IMR-90 (cell line): ENCODE results near the gene BPIFB1. TPM values are rescaled to one million over a fixed set of nuclear protein-coding genes. Genes with fewer than 3 reads are reported as not detected.

Experiments
- ATAC-seq: fragments of 200-7000 bp; cut with Tn5 transposase; 2 replicates; pipeline ENCODE4 v1.9.1; 2020; ENCODE audit warnings: low read depth, mild to moderate bottlenecking, moderate library complexity
- BruUV-seq: library from RNA; stranded (reverse); fragments of 400-500 nt; replicated peaks from 2 replicates; lab custom pipeline; 2021; lab: Mats Ljungman, UMichigan
- CTCF ChIA-PET: fragments of 300-600 bp; formaldehyde crosslinking; extraction: SDS; loops from one replicate; lab custom pipeline; 2021; ENCODE audit warnings: antibody characterized with exemption; lab: Yijun Ruan, JAX
- POLR2A ChIA-PET: fragments of 300-600 bp; sonication (Branson Sonifier 250); formaldehyde crosslinking; loops from one replicate; lab custom pipeline; 2022; ENCODE audit warnings: antibody characterized with exemption; ENCODE audit not compliant: unreplicated experiment; lab: Charles Lee
- DNase-seq: peaks from one replicate; pipeline ENCODE4 v3.0.0; 2013
- H2AFZ ChIP-seq: replicated peaks from 2 replicates; pipeline ENCODE3; 2013; ENCODE audit warnings: low read length, mild to moderate bottlenecking; ENCODE audit not compliant: poor library complexity
- H2AK5ac ChIP-seq: 2 replicates; pipeline ENCODE4 v1.6.1; 2013; ENCODE audit warnings: low read depth, low read length, inconsistent platforms
- H2AK9ac ChIP-seq: replicated peaks from 2 replicates; pipeline ENCODE3; 2013; ENCODE audit warnings: mild to moderate bottlenecking, low read depth, low read length, moderate library complexity; ENCODE audit not compliant: poor library complexity
- H2BK120ac ChIP-seq: 2 replicates; pipeline ENCODE4 v1.6.1; 2013; ENCODE audit warnings: low read depth, low read length, inconsistent platforms
- H2BK15ac ChIP-seq: 3 replicates; pipeline ENCODE4 v1.6.1; 2013; ENCODE audit warnings: low read depth, low read length, inconsistent platforms
- H2BK20ac ChIP-seq: 2 replicates; pipeline ENCODE4 v1.6.1; 2013; ENCODE audit warnings: low read depth, mild to moderate bottlenecking, inconsistent platforms, low read length, moderate library complexity
- H2BK5ac ChIP-seq: 2 replicates; pipeline ENCODE4 v1.6.1; 2013; ENCODE audit warnings: mild to moderate bottlenecking, low read depth, low read length, inconsistent platforms; ENCODE audit not compliant: poor library complexity, severe bottlenecking
- H3K14ac ChIP-seq: replicated peaks from 2 replicates; pipeline ENCODE4 v1.6.1; 2013; ENCODE audit warnings: low read depth, low read length, inconsistent platforms
- H3K18ac ChIP-seq: 2 replicates; pipeline ENCODE4 v1.6.1; 2013; ENCODE audit warnings: low read depth, low read length, control low read depth
- H3K23ac ChIP-seq: 2 replicates; pipeline ENCODE4 v1.6.1; 2013; ENCODE audit warnings: low read depth, low read length, inconsistent platforms
- H3K27ac ChIP-seq: 2 replicates; pipeline ENCODE4 v1.5.1; 2013; ENCODE audit warnings: mild to moderate bottlenecking, control low read depth, low read length; ENCODE audit not compliant: insufficient read depth
- H3K27me3 ChIP-seq: 2 replicates; pipeline ENCODE4 v1.6.1; 2013; ENCODE audit warnings: low read length; ENCODE audit not compliant: control insufficient read depth, insufficient read depth
- H3K36me3 ChIP-seq: 2 replicates; pipeline ENCODE4 v1.6.1; 2013; ENCODE audit warnings: low read length, mixed read lengths; ENCODE audit not compliant: control insufficient read depth, insufficient read depth
- H3K4ac ChIP-seq: 2 replicates; pipeline ENCODE4 v1.6.1; 2013; ENCODE audit warnings: low read depth, low read length, inconsistent platforms
- H3K4me1 ChIP-seq: 2 replicates; pipeline ENCODE4 v1.6.1; 2013; ENCODE audit warnings: low read length, mixed read lengths; ENCODE audit not compliant: control insufficient read depth, insufficient read depth
- H3K4me2 ChIP-seq: 2 replicates; pipeline ENCODE4 v1.6.1; 2013; ENCODE audit warnings: low read depth, mild to moderate bottlenecking, control low read depth, low read length, moderate library complexity
- H3K4me3 ChIP-seq: 2 replicates; pipeline ENCODE4 v1.5.1; 2013; ENCODE audit warnings: low read depth, mild to moderate bottlenecking, control low read depth, low read length, moderate library complexity; ENCODE audit not compliant: insufficient read depth
- H3K56ac ChIP-seq: 2 replicates; pipeline ENCODE4 v1.6.1; 2013; ENCODE audit warnings: low read length, inconsistent platforms; ENCODE audit not compliant: insufficient read depth; ENCODE audit errors: extremely low read depth
- H3K79me1 ChIP-seq, 2 experiments: 2 replicates each; pipeline ENCODE4 v1.6.1; 2013; ENCODE audit warnings: low read length in 2 of 2, inconsistent platforms in 1 of 2, low read depth in 1 of 2
- H3K9ac ChIP-seq: 2 replicates; pipeline ENCODE4 v1.6.1; 2013; ENCODE audit warnings: low read depth, low read length, control low read depth
- H3K9me1 ChIP-seq: 2 replicates; pipeline ENCODE4 v1.6.1; 2013; ENCODE audit warnings: low read length, inconsistent platforms; ENCODE audit not compliant: insufficient read depth
- H3K9me3 ChIP-seq: 2 replicates; pipeline ENCODE4 v1.6.1; 2013; ENCODE audit warnings: low read length; ENCODE audit not compliant: control insufficient read depth, insufficient read depth
- H4K20me1 ChIP-seq: 2 replicates; pipeline ENCODE4 v1.6.1; 2013; ENCODE audit warnings: low read length, inconsistent platforms; ENCODE audit not compliant: insufficient read depth
- H4K5ac ChIP-seq: 2 replicates; pipeline ENCODE4 v1.6.1; 2013; ENCODE audit warnings: mild to moderate bottlenecking, low read depth, low read length, control low read depth
- H4K8ac ChIP-seq, 2 experiments: 2 replicates each; pipeline ENCODE4 v1.6.1; 2013; ENCODE audit warnings: low read depth in 2 of 2, low read length in 2 of 2, control low read depth in 1 of 2, inconsistent platforms in 1 of 2
- H4K91ac ChIP-seq: 2 replicates; pipeline ENCODE4 v1.6.1; 2013; ENCODE audit warnings: low read depth, low read length, inconsistent platforms; ENCODE audit not compliant: insufficient read depth
- CEBPB ChIP-seq: IDR thresholded peaks from 2 replicates; pipeline ENCODE4 v1.6.1; 2012; ENCODE audit warnings: low read depth, low read length, improper control_type of control experiment
- NFE2L2 ChIP-seq: fragments of 150-350 bp; IDR thresholded peaks from 2 replicates; pipeline ENCODE4 v1.6.1; 2016; ENCODE audit warnings: low read depth, mild to moderate bottlenecking, low read length
- POLR2A ChIP-seq: IDR thresholded peaks from 2 replicates; pipeline ENCODE4 v1.6.1; 2012; ENCODE audit warnings: mild to moderate bottlenecking, low read depth, low read length
- RAD21 ChIP-seq: IDR thresholded peaks from 2 replicates; pipeline ENCODE4 v1.6.1; 2012; ENCODE audit warnings: low read length, improper control_type of control experiment
- USF2 ChIP-seq: fragments of 150-350 bp; IDR thresholded peaks from 2 replicates; pipeline ENCODE4 v1.6.1; 2017; ENCODE audit warnings: mild to moderate bottlenecking, antibody characterized with exemption, low read length, low read depth
- WGBS, 2 experiments: methylation state at CpG; one replicate each; pipeline versions ENCODE4 v1.1.5 to v1.1.7; 2013; ENCODE audit warnings: missing lambda C conversion rate in 2 of 2; ENCODE audit not compliant: insufficient read length in 1 of 2; ENCODE audit errors: extremely low coverage in 2 of 2; 5-methylcytosine and 5-hydroxymethylcytosine counted together
- dilution Hi-C: fragments of 300-500 bp; cut with HindIII; formaldehyde crosslinking; loops from one replicate; pipeline ENCODE4 v1.14.3; 2018; ENCODE audit warnings: low sequenced_read_pairs; ENCODE audit not compliant: unreplicated experiment
- in situ Hi-C: fragments of 300-500 bp; cut with MboI; formaldehyde crosslinking; loops from 3 replicates; pipeline ENCODE4 v1.14.3; 2019; ENCODE audit warnings: low sequenced_read_pairs, inconsistent platforms, mixed read lengths
- intact Hi-C: fragments of 100-400 bp; cut with micrococcal nuclease; formaldehyde crosslinking; loops from 2 replicates; pipeline ENCODE4 v1.10.0; 2022
- polyA plus RNA-seq, 3 experiments: library from polyadenylated mRNA; depleted of rRNA; stranded (reverse); fragments of >200 nt; gene quantifications; 2 replicates each; pipeline ENCODE4 v1.2.3, GENCODE V29; 2012; ENCODE audit warnings: low replicate concordance in 1 of 3
- total RNA-seq: library from RNA; depleted of rRNA; stranded (reverse); fragments of >200 nt; gene quantifications from 2 replicates; pipeline ENCODE4 v1.2.3, GENCODE V29; 2012

BPIFB1 gene
- total and polyA plus RNA-seq, 2 of the 4 experiments (the other 2 are of a cell fraction): not detected

- Histone ChIP-seq H2AFZ (no peak overlapping the region), H3K56ac (no peak overlapping the region), H3K9me1 (no peaks in the 10 kb centered on the region), H3K23ac (no peak overlapping the region), H2AK5ac (no peak overlapping the region), H3K9ac (no peak overlapping the region), H4K8ac (no peak overlapping the region), H3K4me3 (no peak overlapping the region), H2BK120ac (no peak overlapping the region), H3K36me3 (no peaks in the 10 kb centered on the region), H4K91ac (no peak overlapping the region), H4K5ac (no peak overlapping the region), H4K20me1 (no peaks in the 10 kb centered on the region), H3K9me3 (0 out of 2 replicates have a peak, but pooled peaks cover 6% of the 10 kb centered on the region), H2BK20ac (no peak overlapping the region), H2BK5ac (no peak overlapping the region), H3K14ac (no peak overlapping the region), H2BK15ac (no peak overlapping the region), H3K79me1 (no peaks in the 10 kb centered on the region), H3K18ac (no peak overlapping the region), H3K27me3 (peaks cover 28% of the 10 kb centered on the region), H3K4ac (no peak overlapping the region), H2AK9ac (no peak overlapping the region), H3K4me1 (no peaks in the 10 kb centered on the region), H3K27ac (no peak overlapping the region), H3K4me2 (no peak overlapping the region)
- in situ Hi-C loops (loop anchor here (10.0 kb wide), 1 partner anchor 389 kb away; no protein-coding TSS in a partner anchor), intact Hi-C loops (no loop called here), dilution Hi-C loops (no loop called here)
- DNase-seq (no peak), ATAC-seq (no peak)
- ChIA-PET CTCF (no interaction called here), POLR2A (no interaction called here)
- 62% methylated on average over 2 of the region's 10 CpGs; no CpG with 5 or more reads in 1 of the 2 experiments for WGBS, 2 experiments
- no TSS peak for BruUV-seq
- TF ChIP-seq NFE2L2 (no peak), CEBPB (no peak), USF2 (no peak), POLR2A (no peak), RAD21 (no peak)
Observed at GRCh38 chr20:33304046-33304445, 21.0 kb downstream of the BPIFB1 start.
